ENCODE data around the gene SUPT3H. TPM values are rescaled to one million over a fixed set of nuclear protein-coding genes. Genes with fewer than 3 reads are reported as not detected.
"Not testable (repeated sequence)": the region's sequence is repeated elsewhere in the genome, so short reads cannot be mapped to it uniquely, and the experiment has no call there.

Gene SUPT3H
- total RNA-seq, 1 donor from 2014 or later = 9.5 TPM

GRCh38 chr6:45187836-45188235 lies 189.9 kb downstream of the SUPT3H start:
- intact Hi-C loops (cut with micrococcal nuclease) = no loop called here

GRCh38 chr6:45185403-45186251 lies 192.1 kb downstream of the SUPT3H start:
- intact Hi-C loops (cut with micrococcal nuclease) = no loop called here

GRCh38 chr6:45184937-45185336 lies 192.8 kb downstream of the SUPT3H start:
- intact Hi-C loops (cut with micrococcal nuclease) = no loop called here

GRCh38 chr6:45184040-45184439 lies 193.7 kb downstream of the SUPT3H start:
- intact Hi-C loops (cut with micrococcal nuclease) = no loop called here

- intact Hi-C loops (cut with micrococcal nuclease) = not testable (repeated sequence)
These were observed 201.4 kb downstream of the SUPT3H start for GRCh38 chr6:45176373-45176772.

DNA sequence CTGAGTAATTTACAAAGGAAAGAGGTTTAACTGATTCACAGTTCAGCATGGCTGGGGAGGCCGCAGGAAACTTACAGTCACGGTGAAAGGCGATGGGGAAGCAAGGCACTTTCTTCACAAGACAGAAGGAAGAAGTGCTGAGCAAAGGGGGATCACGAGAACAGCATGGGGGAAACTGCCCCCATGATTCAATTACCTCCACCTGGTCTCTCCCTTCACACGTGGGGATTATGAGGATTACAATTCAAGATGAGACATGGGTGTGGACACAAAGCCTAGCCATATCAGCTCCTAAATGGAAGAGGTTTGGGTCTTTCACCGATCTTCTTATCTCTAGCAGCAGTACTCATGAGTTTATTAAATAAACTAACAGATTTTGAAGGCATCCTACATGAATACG lies 202.5 kb downstream of the SUPT3H start:
- intact Hi-C loops (cut with micrococcal nuclease) = no loop called here

DNA sequence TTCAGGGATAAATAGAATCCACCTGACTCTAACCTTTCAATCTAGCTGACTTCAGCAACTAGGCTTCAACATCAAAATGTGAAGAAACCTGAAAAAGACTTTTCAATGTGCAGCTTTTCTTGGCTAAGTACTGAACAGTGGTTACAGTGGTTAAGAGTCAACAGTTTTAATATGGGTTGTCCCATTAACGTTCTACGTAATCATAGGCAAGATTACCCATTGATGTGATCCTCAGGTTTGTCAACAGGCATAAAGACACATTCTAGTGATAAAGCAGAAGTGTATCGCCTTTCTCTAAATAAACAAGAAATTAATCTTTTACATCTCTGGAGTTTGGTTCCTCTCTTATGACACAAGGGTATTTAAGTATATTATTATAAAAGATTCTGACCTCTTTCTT lies 203.7 kb downstream of the SUPT3H start:
- intact Hi-C loops (cut with micrococcal nuclease) = no loop called here

DNA sequence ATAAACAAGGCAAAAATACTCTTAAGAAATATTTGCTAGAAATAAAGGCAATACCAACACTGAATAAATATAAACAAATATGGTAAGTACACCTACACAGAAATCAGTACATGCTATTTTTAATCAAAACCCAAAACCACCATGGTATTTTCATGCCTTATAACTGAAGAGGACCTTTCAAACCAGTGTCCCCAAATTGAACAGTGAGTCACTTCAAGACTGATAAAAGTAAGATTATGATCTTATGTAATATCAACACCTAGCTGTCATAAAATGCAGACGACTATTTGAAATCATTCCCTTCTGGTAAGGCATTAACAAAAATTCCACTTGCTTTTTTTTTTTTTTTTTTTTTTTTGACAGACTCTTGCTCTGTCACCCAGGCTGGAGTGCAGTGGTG lies 206.4 kb downstream of the SUPT3H start:
- intact Hi-C loops (cut with micrococcal nuclease) = no loop called here

GRCh38 chr6:45170309-45170708 lies 207.4 kb downstream of the SUPT3H start:
- intact Hi-C loops (cut with micrococcal nuclease) = no loop called here

- intact Hi-C loops (cut with micrococcal nuclease) = no loop called here
These were observed 207.9 kb downstream of the SUPT3H start for GRCh38 chr6:45169815-45170214.

DNA sequence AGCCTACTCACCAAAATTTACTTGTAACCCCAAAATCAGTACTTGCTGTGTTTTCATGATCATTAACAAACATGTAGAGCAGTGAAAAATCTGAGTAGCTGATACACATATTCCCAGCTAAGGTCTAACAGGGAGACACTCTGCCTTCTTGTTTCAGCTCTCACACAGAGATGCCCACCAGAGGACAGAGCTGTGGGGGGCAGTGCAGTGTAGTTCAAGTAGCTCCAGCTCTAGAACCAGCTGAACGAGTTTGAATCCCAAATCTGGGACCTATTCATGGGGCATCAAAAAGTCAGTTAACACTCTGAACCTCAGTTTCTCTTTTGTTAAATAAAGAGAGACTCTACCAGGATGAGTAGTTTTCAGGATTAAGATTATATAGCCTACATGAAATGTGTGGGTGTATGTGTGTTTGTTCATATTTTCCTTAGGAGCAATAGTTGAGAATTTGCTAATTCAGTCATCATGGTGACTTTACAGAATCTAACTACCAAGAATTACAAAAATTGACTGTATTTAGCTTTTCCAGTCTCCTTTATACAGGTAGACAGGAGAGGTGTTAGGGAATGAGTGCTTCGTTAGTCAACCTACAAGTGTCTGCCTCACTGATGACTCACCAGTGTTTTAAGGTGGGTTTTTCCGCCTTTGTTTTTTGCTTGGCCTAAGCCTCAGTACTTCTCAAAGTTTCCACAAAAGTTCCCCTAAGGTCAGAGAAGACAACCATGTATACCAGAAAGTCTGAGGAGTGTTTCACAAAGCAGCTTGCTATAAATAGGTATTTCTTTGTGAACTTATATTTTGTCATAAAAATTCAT lies 213.6 kb downstream of the SUPT3H start:
- intact Hi-C loops (cut with micrococcal nuclease) = no loop called here

DNA sequence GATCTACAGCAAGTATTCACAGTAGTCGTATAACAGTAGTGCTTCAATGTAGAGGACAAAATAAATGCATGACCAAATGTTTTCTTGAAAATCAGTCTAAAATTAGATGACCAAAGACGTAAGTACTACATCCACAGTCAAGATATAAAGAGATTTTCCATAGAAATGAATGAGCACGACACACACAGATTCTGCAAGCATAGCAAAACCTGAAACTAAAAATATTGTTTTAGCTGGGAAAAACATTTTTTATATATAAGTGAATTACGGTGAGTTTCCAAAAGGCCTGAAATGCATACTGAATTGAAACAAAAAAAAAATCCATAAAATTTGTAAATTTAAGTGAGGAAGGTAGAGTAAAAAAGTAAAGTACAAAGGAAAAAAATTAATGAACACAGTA lies 217.4 kb downstream of the SUPT3H start:
- intact Hi-C loops (cut with micrococcal nuclease) = no loop called here

GRCh38 chr6:45156075-45156474 lies 221.7 kb downstream of the SUPT3H start:
- intact Hi-C loops (cut with micrococcal nuclease) = loop anchor here (1.0 to 10.0 kb wide), 8 partner anchors 39 to 266 kb away; partner anchors contain the start of gene SUPT3H

GRCh38 chr6:45155341-45155894 lies 222.3 kb downstream of the SUPT3H start:
- intact Hi-C loops (cut with micrococcal nuclease) = loop anchor here (5.0 to 10.0 kb wide), 7 partner anchors 38 to 267 kb away; partner anchors contain the start of gene SUPT3H

- intact Hi-C loops (cut with micrococcal nuclease) = loop anchor here (5.0 to 10.0 kb wide), 7 partner anchors 37 to 268 kb away; partner anchors contain the start of gene SUPT3H
These were observed 223.1 kb downstream of the SUPT3H start for GRCh38 chr6:45154679-45155078.

GRCh38 chr6:45148711-45149341 lies 228.9 kb downstream of the SUPT3H start:
- intact Hi-C loops (cut with micrococcal nuclease) = no loop called here

- intact Hi-C loops (cut with micrococcal nuclease) = no loop called here
These were observed 229.5 kb downstream of the SUPT3H start for GRCh38 chr6:45148278-45148677.

GRCh38 chr6:45145658-45146057 lies 232.1 kb downstream of the SUPT3H start:
- intact Hi-C loops (cut with micrococcal nuclease) = not testable (repeated sequence)

DNA sequence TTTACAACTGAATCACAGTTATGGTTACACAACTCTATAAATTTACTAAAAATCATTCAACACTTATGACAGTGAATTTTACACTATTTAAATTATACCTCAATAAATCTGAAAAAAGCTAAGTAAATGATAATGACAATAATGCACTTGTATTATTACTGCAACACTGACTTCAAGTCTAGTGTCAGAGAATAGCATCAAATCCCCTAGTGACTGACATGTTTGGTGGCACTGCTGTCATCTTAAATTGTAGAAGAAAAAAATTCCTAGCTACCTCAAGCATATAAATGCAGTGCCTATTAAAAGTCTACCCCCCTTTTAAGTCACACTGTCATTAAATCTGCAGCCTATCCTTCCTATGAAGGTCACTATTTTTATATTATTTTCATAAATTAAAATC lies 239.0 kb downstream of the SUPT3H start:
- intact Hi-C loops (cut with micrococcal nuclease) = no loop called here

DNA sequence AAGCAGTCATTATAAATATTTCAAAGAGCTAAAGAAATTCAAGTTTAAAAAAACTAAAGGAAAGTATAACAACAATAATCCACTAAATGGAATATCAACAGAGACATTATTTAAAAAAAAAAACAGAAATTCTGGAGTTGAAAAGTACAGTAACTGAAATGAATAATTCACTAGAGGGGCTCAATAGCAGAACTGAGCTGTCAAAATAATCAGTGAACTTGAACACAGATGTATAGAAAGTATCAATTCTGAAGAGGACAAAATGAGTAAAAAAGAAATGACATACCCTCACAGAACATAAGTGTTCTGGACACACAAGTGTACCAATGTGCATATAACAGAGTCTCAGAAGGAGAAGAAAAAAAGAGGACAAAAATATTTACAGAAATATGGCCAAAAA lies 241.2 kb downstream of the SUPT3H start:
- intact Hi-C loops (cut with micrococcal nuclease) = no loop called here

DNA sequence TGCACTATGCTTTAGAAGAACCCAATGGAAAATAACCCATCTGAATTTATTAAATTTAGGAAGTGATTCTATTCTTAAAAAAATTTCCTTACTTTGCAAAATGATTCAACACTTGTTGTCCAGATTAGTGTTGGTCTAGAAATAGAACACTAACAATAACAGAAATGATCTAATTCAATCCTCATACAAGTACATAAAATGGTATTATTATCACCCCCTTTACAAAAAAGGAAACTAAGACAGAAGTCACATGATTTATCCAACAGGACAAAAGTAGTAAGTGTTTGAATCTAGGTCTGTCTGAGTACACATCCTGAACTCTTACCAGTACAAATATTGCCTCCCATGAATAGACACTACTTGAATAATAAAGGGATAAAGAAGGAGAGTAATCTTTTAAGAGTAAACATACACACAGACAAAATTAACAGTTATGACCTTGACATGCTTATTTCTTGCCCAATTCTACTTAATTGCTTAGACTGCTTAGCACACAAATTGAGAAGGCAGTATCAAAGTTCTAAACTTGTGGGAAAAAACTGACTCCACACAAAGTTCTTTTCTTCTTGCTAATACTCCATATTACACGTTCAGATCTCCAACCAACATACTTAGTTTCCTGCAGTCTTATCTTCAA lies 245.0 kb downstream of the SUPT3H start:
- intact Hi-C loops (cut with micrococcal nuclease) = no loop called here
